GM19395 (cell line): Measurements from ENCODE around the gene FJX1.
"Not testable (repeated sequence)": the region's sequence is repeated elsewhere in the genome, so short reads cannot be mapped to it uniquely, and the experiment has no call there.

Source experiments
- ATAC-seq: cut with Tn5 transposase; IDR thresholded peaks from one replicate; pipeline ENCODE4 v1.9.1; 2021; ENCODE audit warnings: mild to moderate bottlenecking, moderate library complexity; ENCODE audit not compliant: unreplicated experiment

FJX1 gene

GRCh38 chr11:35629914-35630313, 11.7 kb downstream of the FJX1 start:
- ATAC-seq: no peak

GRCh38 chr11:35631891-35632290, 13.6 kb downstream of the FJX1 start:
- ATAC-seq: no peak

- no peak for ATAC-seq
Measured at GRCh38 chr11:35632301-35632700, 14.0 kb downstream of the FJX1 start.

GRCh38 chr11:35633827-35634423, 15.7 kb downstream of the FJX1 start:
- no peak for ATAC-seq

- ATAC-seq: no peak
Measured at GRCh38 chr11:35635933-35636332, 17.7 kb downstream of the FJX1 start.

GRCh38 chr11:35639591-35640179, 21.4 kb downstream of the FJX1 start:
- no peak for ATAC-seq

GRCh38 chr11:35641171-35641897, 23.1 kb downstream of the FJX1 start:
- ATAC-seq: no peak

GRCh38 chr11:35641964-35642363, 23.7 kb downstream of the FJX1 start:
- no peak for ATAC-seq

GRCh38 chr11:35647421-35648093, 29.3 kb downstream of the FJX1 start:
- no peak for ATAC-seq

- ATAC-seq: no peak
Measured at GRCh38 chr11:35650006-35650405, 31.7 kb downstream of the FJX1 start.

GRCh38 chr11:35650467-35650866, 32.2 kb downstream of the FJX1 start:
- no peak for ATAC-seq

GRCh38 chr11:35651263-35651662, 33.0 kb downstream of the FJX1 start:
- ATAC-seq: no peak

GRCh38 chr11:35652786-35653185, 34.5 kb downstream of the FJX1 start:
- ATAC-seq: not testable (repeated sequence)

GRCh38 chr11:35654711-35655110, 36.5 kb downstream of the FJX1 start:
- no peak for ATAC-seq

- no peak for ATAC-seq
Measured at GRCh38 chr11:35655254-35655653, 37.0 kb downstream of the FJX1 start.

GRCh38 chr11:35655856-35656255, 37.6 kb downstream of the FJX1 start:
- ATAC-seq: no peak

GRCh38 chr11:35658020-35658948, 40.0 kb downstream of the FJX1 start:
- ATAC-seq: no peak

- no peak for ATAC-seq
Measured at GRCh38 chr11:35661534-35661933, 43.3 kb downstream of the FJX1 start.

GRCh38 chr11:35662061-35662648, 43.9 kb downstream of the FJX1 start:
- peak; percentile 62 for ATAC-seq

GRCh38 chr11:35662649-35663407, 44.6 kb downstream of the FJX1 start, which contains the start of gene TRIM44:
TRIM44 (plus strand) TSS chr11:35662775; CDS start chr11:35663112, 337 bp downstream.
- peak; percentile 95 for ATAC-seq
